ENCODE measurements around the gene PACSIN3. TPM values are rescaled to one million over a fixed set of nuclear protein-coding genes. Genes with fewer than 3 reads are reported as not detected.

PACSIN3 gene
- total and polyA plus RNA-seq, 2 of the 8 experiments (the other 6 are each of a cell fraction or from before 2014, with no cell fraction given): 23.8 to 47.2 TPM

GRCh38 chr11:47233989-47234668, 47.9 kb upstream of the PACSIN3 start (continued):
- TF ChIP-seq POLR2A (IDR thresholded peaks at IDR 0.05; ENCODE audit: control extremely low read depth in 1 of 2, low read depth in 2 of 2, low read length in 2 of 2): peak in 1 of 2 experiments; percentile 17; a peak in 1 of 3 replicates
- TF ChIP-seq, protein P1, sequence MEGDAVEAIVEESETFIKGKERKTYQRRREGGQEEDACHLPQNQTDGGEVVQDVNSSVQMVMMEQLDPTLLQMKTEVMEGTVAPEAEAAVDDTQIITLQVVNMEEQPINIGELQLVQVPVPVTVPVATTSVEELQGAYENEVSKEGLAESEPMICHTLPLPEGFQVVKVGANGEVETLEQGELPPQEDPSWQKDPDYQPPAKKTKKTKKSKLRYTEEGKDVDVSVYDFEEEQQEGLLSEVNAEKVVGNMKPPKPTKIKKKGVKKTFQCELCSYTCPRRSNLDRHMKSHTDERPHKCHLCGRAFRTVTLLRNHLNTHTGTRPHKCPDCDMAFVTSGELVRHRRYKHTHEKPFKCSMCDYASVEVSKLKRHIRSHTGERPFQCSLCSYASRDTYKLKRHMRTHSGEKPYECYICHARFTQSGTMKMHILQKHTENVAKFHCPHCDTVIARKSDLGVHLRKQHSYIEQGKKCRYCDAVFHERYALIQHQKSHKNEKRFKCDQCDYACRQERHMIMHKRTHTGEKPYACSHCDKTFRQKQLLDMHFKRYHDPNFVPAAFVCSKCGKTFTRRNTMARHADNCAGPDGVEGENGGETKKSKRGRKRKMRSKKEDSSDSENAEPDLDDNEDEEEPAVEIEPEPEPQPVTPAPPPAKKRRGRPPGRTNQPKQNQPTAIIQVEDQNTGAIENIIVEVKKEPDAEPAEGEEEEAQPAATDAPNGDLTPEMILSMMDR (IDR thresholded peaks at IDR 0.05; ENCODE audit: control extremely low read depth in 1 of 3, insufficient read depth in 1 of 3, low read depth in 1 of 3, low read length in 3 of 3): peak; percentile 21 to 53 (median 52)
- no peak for TF ChIP-seq TAF7 (optimal IDR thresholded peaks at IDR 0.05; ENCODE audit: borderline replicate concordance, low read depth, low read length)
- no peak for TF ChIP-seq ASH2L (IDR thresholded peaks at IDR 0.05; ENCODE audit: low read length)
- no peak for TF ChIP-seq CBX5 (IDR thresholded peaks at IDR 0.05; ENCODE audit: low read depth, low read length)
- TF ChIP-seq MAFK (IDR thresholded peaks at IDR 0.05; ENCODE audit: low read depth, low read length): no peak
- TF ChIP-seq NANOG (IDR thresholded peaks at IDR 0.05; ENCODE audit: insufficient read depth, low read depth, low read length, poor library complexity, severe bottlenecking): no peak
- TF ChIP-seq, protein P2, sequence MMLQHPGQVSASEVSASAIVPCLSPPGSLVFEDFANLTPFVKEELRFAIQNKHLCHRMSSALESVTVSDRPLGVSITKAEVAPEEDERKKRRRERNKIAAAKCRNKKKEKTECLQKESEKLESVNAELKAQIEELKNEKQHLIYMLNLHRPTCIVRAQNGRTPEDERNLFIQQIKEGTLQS (IDR thresholded peaks at IDR 0.05; ENCODE audit: insufficient read depth, low read depth, low read length): no peak
- TF ChIP-seq SP2 (IDR thresholded peaks at IDR 0.05; ENCODE audit: low read length): no peak
- TF ChIP-seq RFX5 (IDR thresholded peaks at IDR 0.05; ENCODE audit: borderline replicate concordance, low read depth, low read length): no peak
- no peak for TF ChIP-seq EGR1 (IDR thresholded peaks at IDR 0.05; ENCODE audit: borderline replicate concordance, low read depth, low read length)
